GM20431 (cell line): ENCODE results near the gene MAP3K12.

Experiments
- in situ Hi-C: fragments of 300-500 bp; cut with MseI, MboI; formaldehyde crosslinking; loops from one replicate; pipeline ENCODE4 v1.15.0; 2020; ENCODE audit warnings: low sequenced_read_pairs; ENCODE audit not compliant: unreplicated experiment

The MAP3K12 gene

GRCh38 chr12:53510181-53510812, 11.0 kb upstream of the MAP3K12 start:
- in situ Hi-C loops = no loop called here

GRCh38 chr12:53508534-53509170, 9.4 kb upstream of the MAP3K12 start:
- in situ Hi-C loops = no loop called here

- in situ Hi-C loops = no loop called here
Measured at GRCh38 chr12:53507603-53507885, 8.3 kb upstream of the MAP3K12 start.

- in situ Hi-C loops = no loop called here
Measured at GRCh38 chr12:53506881-53507602, 7.8 kb upstream of the MAP3K12 start, which contains the start of gene NPFF. Gene NPFF, minus strand, starts transcription at chr12:53507484. Its CDS starts 10 bp downstream, at chr12:53507474.

- in situ Hi-C loops = no loop called here
Measured at GRCh38 chr12:53506450-53506785, 7.2 kb upstream of the MAP3K12 start.

- in situ Hi-C loops = no loop called here
Measured at GRCh38 chr12:53505555-53506449, 6.5 kb upstream of the MAP3K12 start.

- in situ Hi-C loops = no loop called here
Measured at GRCh38 chr12:53505086-53505485, 5.8 kb upstream of the MAP3K12 start.

- in situ Hi-C loops = no loop called here
Measured at GRCh38 chr12:53504004-53504920, 5.0 kb upstream of the MAP3K12 start.

- in situ Hi-C loops = no loop called here
Measured at GRCh38 chr12:53502983-53503728, 3.9 kb upstream of the MAP3K12 start.

GRCh38 chr12:53502331-53502730, 3.1 kb upstream of the MAP3K12 start:
- in situ Hi-C loops = no loop called here

GRCh38 chr12:53501615-53502181, 2.4 kb upstream of the MAP3K12 start:
- in situ Hi-C loops = no loop called here

- in situ Hi-C loops = no loop called here
Measured at GRCh38 chr12:53500776-53501614, 1.7 kb upstream of the MAP3K12 start, which contains the start of gene TARBP2. Gene TARBP2, plus strand, starts transcription at chr12:53501283. Its CDS starts 126 bp downstream, at chr12:53501409.

- in situ Hi-C loops = no loop called here
Measured at GRCh38 chr12:53500142-53500775, 1.0 kb upstream of the MAP3K12 start.

- in situ Hi-C loops = no loop called here
Measured at GRCh38 chr12:53498235-53498630, 1.0 kb downstream of the MAP3K12 start.

- in situ Hi-C loops = no loop called here
Measured at GRCh38 chr12:53497461-53497860, 1.8 kb downstream of the MAP3K12 start.

GRCh38 chr12:53496752-53497032, 2.6 kb downstream of the MAP3K12 start:
- in situ Hi-C loops = no loop called here
